Lung (tissue), 12 donors: Measurements from ENCODE around the gene VPS33B. TPM values are rescaled to one million over a fixed set of nuclear protein-coding genes. Genes with fewer than 3 reads are reported as not detected.

Experiments used
- ATAC-seq: fragments of 200-7000 bp; cut with Tn5 transposase; one replicate; pipeline ENCODE4 v1.9.1; 2020; ENCODE audit warnings: moderate number of reproducible peaks; ENCODE audit not compliant: insufficient read depth, low FRiP score
- DNase-seq, 3 donors: peaks; one replicate each; pipeline ENCODE4 v3.0.0-alpha.2; 2013 to 2017
- H3K27ac ChIP-seq, 2 donors: one replicate each; pipeline ENCODE4 v1.5.1; 2013; ENCODE audit warnings: mild to moderate bottlenecking in 2 of 2, moderate library complexity in 2 of 2, control low read depth in 1 of 2, inconsistent platforms in 1 of 2, low read depth in 1 of 2, low read length in 1 of 2
- H3K27me3 ChIP-seq, 3 donors: one replicate each; pipeline ENCODE4 v1.5.1; 2013; ENCODE audit warnings: low read length in 2 of 3; ENCODE audit not compliant: control insufficient read depth in 3 of 3, insufficient read depth in 3 of 3
- H3K36me3 ChIP-seq, 4 donors: one replicate each; pipeline ENCODE4 v1.5.1; 2013; ENCODE audit warnings: low read length in 4 of 4, mild to moderate bottlenecking in 1 of 4, moderate library complexity in 1 of 4; ENCODE audit not compliant: control insufficient read depth in 4 of 4, insufficient read depth in 4 of 4
- H3K4me1 ChIP-seq, 5 donors: one replicate each; pipeline ENCODE4 v1.5.1; 2013; ENCODE audit warnings: low read length in 5 of 5, mild to moderate bottlenecking in 2 of 5, moderate library complexity in 1 of 5; ENCODE audit not compliant: control insufficient read depth in 5 of 5, insufficient read depth in 5 of 5
- H3K4me3 ChIP-seq: one replicate; pipeline ENCODE4 v1.5.1; 2013; ENCODE audit warnings: mild to moderate bottlenecking, control low read depth, moderate library complexity
- H3K9ac ChIP-seq, 2 donors: one replicate each; pipeline ENCODE4 v1.5.1; 2013; ENCODE audit warnings: low read length in 2 of 2, control low read depth in 1 of 2; ENCODE audit not compliant: insufficient read depth in 1 of 2
- H3K9me3 ChIP-seq, 4 donors: one replicate each; pipeline ENCODE4 v1.5.1; 2013; ENCODE audit warnings: low read length in 3 of 4, mild to moderate bottlenecking in 1 of 4, moderate library complexity in 1 of 4; ENCODE audit not compliant: control insufficient read depth in 4 of 4, insufficient read depth in 3 of 4
- WGBS, 2 donors: extraction: QIAGEN DNeasy Blood & Tissue Kit; methylation state at CpG; one replicate each; pipeline ENCODE4 v1.1.7; 2013; 5-methylcytosine and 5-hydroxymethylcytosine counted together
- polyA plus RNA-seq, 2 donors: library from polyadenylated mRNA; stranded (reverse); fragments of 200-250 nt; gene quantifications; one replicate each; pipeline ENCODE4 v1.2.1, GENCODE V29; 2013
- total RNA-seq, 2 donors: library from RNA; depleted of rRNA in 1 of 2; stranded (reverse); fragments of >200 nt in 1 of 2; gene quantifications; one replicate each; pipeline ENCODE4 v1.2.1, GENCODE V29; 2014 to 2021
- TF ChIP-seq, protein P1 (sequence below): IDR thresholded peaks from 2 replicates; pipeline ENCODE4 v1.5.1; 2012; ENCODE audit warnings: mild to moderate bottlenecking; ENCODE audit errors: control extremely low read depth, extremely low read depth
- donor health status: control.
- donor health status: control.
- donor health status: Bipolar disorder and iron deficiency.
- donor health status: healthy.
- donor health status: DM: yes; HTN: yes; CAD: no.

Gene VPS33B
- total and polyA plus RNA-seq, 4 donors: 6.5 to 20.7 (median 12.8) TPM

DNA sequence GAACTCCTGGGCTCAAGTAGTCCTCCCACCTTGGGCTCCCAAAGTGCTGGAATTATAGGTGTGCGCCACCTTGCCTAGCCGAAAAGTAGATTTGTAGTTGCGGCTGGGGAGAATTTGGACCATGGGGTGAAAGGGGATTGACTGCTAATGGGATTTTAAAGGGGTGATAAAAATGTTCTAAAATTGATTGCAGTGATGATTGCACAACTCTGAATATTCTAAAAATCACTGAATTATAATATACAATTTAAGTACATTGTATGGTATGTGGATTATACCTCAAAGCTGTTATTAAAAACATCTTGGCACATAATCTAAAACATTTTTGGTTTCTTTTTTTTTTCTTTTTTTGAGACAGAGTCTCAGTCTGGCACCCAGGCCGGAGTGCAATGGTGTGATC lies 31.9 kb downstream of the VPS33B start:
- no peaks in the 10 kb centered on the region for H3K27me3 ChIP-seq
- WGBS, 2 donors: 93 to 95% methylated on average over 4 of the region's 4 CpGs
- H3K27ac ChIP-seq: no peak overlapping the region
- H3K9me3 ChIP-seq: no peaks in the 10 kb centered on the region
- no peak overlapping the region for H3K4me3 ChIP-seq
- peaks cover 0 to 13% (median 9%) of the 10 kb centered on the region in 5 donors for H3K4me1 ChIP-seq
- TF ChIP-seq, protein P1, sequence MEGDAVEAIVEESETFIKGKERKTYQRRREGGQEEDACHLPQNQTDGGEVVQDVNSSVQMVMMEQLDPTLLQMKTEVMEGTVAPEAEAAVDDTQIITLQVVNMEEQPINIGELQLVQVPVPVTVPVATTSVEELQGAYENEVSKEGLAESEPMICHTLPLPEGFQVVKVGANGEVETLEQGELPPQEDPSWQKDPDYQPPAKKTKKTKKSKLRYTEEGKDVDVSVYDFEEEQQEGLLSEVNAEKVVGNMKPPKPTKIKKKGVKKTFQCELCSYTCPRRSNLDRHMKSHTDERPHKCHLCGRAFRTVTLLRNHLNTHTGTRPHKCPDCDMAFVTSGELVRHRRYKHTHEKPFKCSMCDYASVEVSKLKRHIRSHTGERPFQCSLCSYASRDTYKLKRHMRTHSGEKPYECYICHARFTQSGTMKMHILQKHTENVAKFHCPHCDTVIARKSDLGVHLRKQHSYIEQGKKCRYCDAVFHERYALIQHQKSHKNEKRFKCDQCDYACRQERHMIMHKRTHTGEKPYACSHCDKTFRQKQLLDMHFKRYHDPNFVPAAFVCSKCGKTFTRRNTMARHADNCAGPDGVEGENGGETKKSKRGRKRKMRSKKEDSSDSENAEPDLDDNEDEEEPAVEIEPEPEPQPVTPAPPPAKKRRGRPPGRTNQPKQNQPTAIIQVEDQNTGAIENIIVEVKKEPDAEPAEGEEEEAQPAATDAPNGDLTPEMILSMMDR: no peak
- no peaks in the 10 kb centered on the region for H3K36me3 ChIP-seq
- DNase-seq: peak in 2 of 3 donors; percentile 17 to 32
- ATAC-seq: no peak
- H3K9ac ChIP-seq: no peak overlapping the region

DNA sequence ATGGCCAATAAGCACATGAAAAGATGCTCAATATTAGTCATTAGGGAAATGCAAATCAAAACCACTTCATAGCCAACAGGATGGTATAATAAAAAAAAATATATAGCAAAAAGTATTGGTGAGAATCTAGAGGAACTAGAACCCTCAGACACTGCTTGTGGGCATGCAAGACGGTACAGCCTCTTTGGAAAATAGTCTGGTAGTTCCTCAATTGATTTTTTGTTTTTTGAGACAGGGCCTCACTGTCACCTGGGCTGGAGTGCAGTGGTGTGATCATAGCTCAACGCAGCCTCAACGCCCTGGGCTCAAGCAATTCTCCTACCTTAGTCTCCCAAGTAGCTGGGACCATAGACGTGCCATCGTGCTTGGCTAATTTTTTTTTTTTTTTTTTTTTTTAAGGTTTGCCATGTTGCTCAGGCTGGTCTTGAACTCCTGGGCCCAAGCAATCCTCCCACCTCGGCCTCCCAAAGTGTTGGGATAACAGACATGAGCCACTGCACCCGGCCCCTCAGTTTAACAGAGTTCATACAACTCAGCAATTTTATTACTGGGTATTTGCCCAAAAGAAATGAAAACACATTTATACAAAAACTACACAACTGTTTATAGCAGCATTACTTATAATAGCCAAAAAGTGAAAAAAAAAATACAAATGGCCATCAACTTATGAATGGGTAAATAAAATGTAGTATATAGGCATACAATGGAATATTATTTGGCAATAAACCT lies 33.2 kb downstream of the VPS33B start:
- Histone ChIP-seq H3K4me3 (no peak overlapping the region), H3K4me1 (peaks cover 0 to 9% (median 3%) of the 10 kb centered on the region in 5 donors), H3K27me3 (no peaks in the 10 kb centered on the region), H3K9me3 (no peaks in the 10 kb centered on the region), H3K36me3 (peaks cover 0 to 4% (median 0%) of the 10 kb centered on the region in 4 donors), H3K27ac (no peak overlapping the region), H3K9ac (no peak overlapping the region)
- ATAC-seq: no peak
- WGBS, 2 donors: 84 to 89% methylated on average over 7 of the region's 7 CpGs
- TF ChIP-seq, protein P1: no peak
- DNase-seq: no peak

DNA sequence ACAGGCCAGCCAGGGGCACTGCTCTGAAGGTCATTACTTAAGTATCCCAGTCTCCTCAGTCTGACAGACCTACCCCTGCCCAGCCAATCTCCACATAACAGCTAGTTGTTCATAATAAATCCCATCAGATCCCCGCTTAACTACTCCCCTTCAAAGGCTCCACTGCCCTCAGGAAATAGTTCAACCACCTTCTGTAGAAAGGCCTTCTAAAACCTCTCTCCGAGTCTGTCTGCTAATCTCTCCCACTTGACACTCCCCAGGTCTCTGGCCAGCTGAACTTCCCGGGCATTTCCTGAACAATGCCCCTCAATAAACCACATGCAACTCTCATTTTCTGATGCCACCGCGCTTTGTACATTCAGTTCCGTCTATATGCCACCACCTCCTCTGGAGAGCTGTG lies 34.1 kb downstream of the VPS33B start:
- no peaks in the 10 kb centered on the region for H3K9me3 ChIP-seq

More for the DNA sequence above, 34.1 kb downstream of the VPS33B start:
- DNase-seq: peak in 1 of 3 donors; percentile 7
- ATAC-seq: no peak
- H3K4me1 ChIP-seq: peaks cover 0 to 9% (median 3%) of the 10 kb centered on the region in 5 donors
- H3K4me3 ChIP-seq: no peak overlapping the region
- peak overlapping the region in 1 of 2 donors; percentile 38 for H3K9ac ChIP-seq
- TF ChIP-seq, protein P1: no peak
- peaks cover 0 to 5% (median 0%) of the 10 kb centered on the region in 4 donors for H3K36me3 ChIP-seq
- WGBS, 2 donors: 39 to 53% methylated on average over 6 of the region's 6 CpGs
- H3K27me3 ChIP-seq: no peaks in the 10 kb centered on the region
- H3K27ac ChIP-seq: no peak overlapping the region
